H54 (cell line): ENCODE data around the gene TTYH1.
"Not testable (repeated sequence)": the region's sequence is repeated elsewhere in the genome, so short reads cannot be mapped to it uniquely, and the experiment has no call there.

Experiments used
- DNase-seq: peaks from one replicate; pipeline ENCODE4 v3.0.0; 2011; ENCODE audit warnings: low spot score, mixed read lengths; ENCODE audit not compliant: insufficient read length
- FAIRE-seq: peaks from 3 replicates; lab custom pipeline; 2011; peaks lifted over from hg19 to GRCh38; lab: Jason Lieb, UNC
- POLR2A ChIP-seq: IDR thresholded peaks from 2 replicates; pipeline ENCODE4 v1.6.1; 2011; ENCODE audit warnings: low read depth, mild to moderate bottlenecking, low read length

Gene TTYH1

GRCh38 chr19:54433697-54434096 lies 18.4 kb downstream of the TTYH1 start:
- DNase-seq (no peak), FAIRE-seq (no peak)
- no peak for TF ChIP-seq POLR2A

- no peak for TF ChIP-seq POLR2A
- FAIRE-seq = no peak
Observed at GRCh38 chr19:54434112-54434872, 19.0 kb downstream of the TTYH1 start.

GRCh38 chr19:54434873-54435214 lies 19.6 kb downstream of the TTYH1 start:
- TF ChIP-seq POLR2A = no peak
- FAIRE-seq (no peak), DNase-seq (no peak)

More at GRCh38 chr19:54434112-54434872, 19.0 kb downstream of the TTYH1 start:
- no peak for DNase-seq

- FAIRE-seq (no peak), DNase-seq (no peak)
- TF ChIP-seq POLR2A = no peak
Observed at GRCh38 chr19:54435551-54436016, 20.3 kb downstream of the TTYH1 start.

- no peak for DNase-seq
- no peak for TF ChIP-seq POLR2A
- no peak for FAIRE-seq
Observed at GRCh38 chr19:54436031-54436523, 20.8 kb downstream of the TTYH1 start.

GRCh38 chr19:54436628-54437252 lies 21.5 kb downstream of the TTYH1 start:
- no peak for TF ChIP-seq POLR2A
- no peak for FAIRE-seq
- DNase-seq = no peak

GRCh38 chr19:54439174-54439851 lies 24.0 kb downstream of the TTYH1 start:
- no peak for FAIRE-seq
- DNase-seq = no peak
- no peak for TF ChIP-seq POLR2A

- FAIRE-seq = no peak
- DNase-seq = no peak
- TF ChIP-seq POLR2A = no peak
Observed at GRCh38 chr19:54440641-54441040, 25.4 kb downstream of the TTYH1 start.

- TF ChIP-seq POLR2A = no peak
- no peak for DNase-seq
- FAIRE-seq = no peak
Observed at GRCh38 chr19:54444737-54445136, 29.5 kb downstream of the TTYH1 start.

- not testable (repeated sequence) for FAIRE-seq
Observed at GRCh38 chr19:54446349-54446748, 31.1 kb downstream of the TTYH1 start.

GRCh38 chr19:54448040-54448773 lies 32.9 kb downstream of the TTYH1 start:
- DNase-seq (no peak), FAIRE-seq (no peak)
- TF ChIP-seq POLR2A = 0 out of 2 replicates have a peak, but pooled peaks have one; percentile 27

More at GRCh38 chr19:54446349-54446748, 31.1 kb downstream of the TTYH1 start:
- not testable (repeated sequence) for DNase-seq

GRCh38 chr19:54448774-54449700 lies 33.8 kb downstream of the TTYH1 start, which contains the start of gene LENG8:
TSS of gene LENG8 (plus strand) at chr19:54449199. CDS start at chr19:54451345, 2,146 bp downstream.
- peak; percentile 97 for TF ChIP-seq POLR2A
- DNase-seq (peak; percentile 99), FAIRE-seq (peak; percentile 53)
